HG02588 (cell line): Measurements from ENCODE around the gene SNTN.
"Not testable (repeated sequence)": the region's sequence is repeated elsewhere in the genome, so short reads cannot be mapped to it uniquely, and the experiment has no call there.

Experiments
- ATAC-seq: cut with Tn5 transposase; IDR thresholded peaks from one replicate; pipeline ENCODE4 v1.9.1; 2021; ENCODE audit warnings: mild to moderate bottlenecking, moderate library complexity; ENCODE audit not compliant: unreplicated experiment

Gene SNTN

GRCh38 chr3:63652066-63652725, at the start of gene SNTN:
TSS of gene SNTN (plus strand) at chr3:63652675. CDS start at chr3:63652688, 13 bp downstream.
- ATAC-seq = no peak

- ATAC-seq = no peak
Observed at GRCh38 chr3:63607716-63608115, 44.8 kb upstream of the SNTN start.

GRCh38 chr3:63609408-63609807, 43.1 kb upstream of the SNTN start:
- no peak for ATAC-seq

GRCh38 chr3:63609834-63610233, 42.6 kb upstream of the SNTN start:
- no peak for ATAC-seq

- ATAC-seq = no peak
Observed at GRCh38 chr3:63611382-63611781, 41.1 kb upstream of the SNTN start.

- ATAC-seq = no peak
Observed at GRCh38 chr3:63613561-63613960, 38.9 kb upstream of the SNTN start.

GRCh38 chr3:63617391-63617790, 35.1 kb upstream of the SNTN start:
- no peak for ATAC-seq

GRCh38 chr3:63624941-63625560, 27.4 kb upstream of the SNTN start:
- no peak for ATAC-seq

GRCh38 chr3:63631670-63632069, 20.8 kb upstream of the SNTN start:
- no peak for ATAC-seq

- ATAC-seq = no peak
Observed at GRCh38 chr3:63635186-63635585, 17.3 kb upstream of the SNTN start.

GRCh38 chr3:63639806-63640205, 12.7 kb upstream of the SNTN start:
- no peak for ATAC-seq

- no peak for ATAC-seq
Observed at GRCh38 chr3:63642488-63642887, 10.0 kb upstream of the SNTN start.

GRCh38 chr3:63644212-63644797, 8.2 kb upstream of the SNTN start:
- no peak for ATAC-seq

- not testable (repeated sequence) for ATAC-seq
Observed at GRCh38 chr3:63644928-63645781, 7.3 kb upstream of the SNTN start.

GRCh38 chr3:63654211-63654610, 1.7 kb downstream of the SNTN start:
- ATAC-seq = no peak

GRCh38 chr3:63654931-63655330, 2.5 kb downstream of the SNTN start:
- ATAC-seq = no peak

- no peak for ATAC-seq
Observed at GRCh38 chr3:63655519-63655918, 3.0 kb downstream of the SNTN start.

- ATAC-seq = no peak
Observed at GRCh38 chr3:63656786-63657185, 4.3 kb downstream of the SNTN start.

GRCh38 chr3:63661242-63661641, 8.8 kb downstream of the SNTN start:
- ATAC-seq = no peak

- ATAC-seq = no peak
Observed at GRCh38 chr3:63662011-63662410, 9.5 kb downstream of the SNTN start.

- no peak for ATAC-seq
Observed at GRCh38 chr3:63662500-63662899, 10.0 kb downstream of the SNTN start.
